Colonic mucosa (tissue), 4 donors: ENCODE data around the gene TMEM39A. TPM values are rescaled to one million over a fixed set of nuclear protein-coding genes. Genes with fewer than 3 reads are reported as not detected.

Source experiments
- DNase-seq: peaks from one replicate; pipeline ENCODE4 v3.0.0-alpha.2; 2020
- H3K27ac ChIP-seq: fragments of 200-600 bp; one replicate; pipeline ENCODE4 v1.8.0; 2021
- H3K27me3 ChIP-seq: fragments of 200-600 bp; one replicate; pipeline ENCODE4 v1.8.0; 2021
- H3K36me3 ChIP-seq: fragments of 200-600 bp; one replicate; pipeline ENCODE4 v1.8.0; 2021
- H3K4me1 ChIP-seq: fragments of 200-600 bp; one replicate; pipeline ENCODE4 v1.8.0; 2021; ENCODE audit warnings: mild to moderate bottlenecking
- H3K4me3 ChIP-seq: fragments of 200-600 bp; one replicate; pipeline ENCODE4 v1.8.0; 2021
- H3K9ac ChIP-seq, 2 donors: one replicate each; pipeline ENCODE4 v1.7.0; 2013; ENCODE audit warnings: control low read depth in 2 of 2, low read depth in 2 of 2, low read length in 2 of 2
- H3K9me3 ChIP-seq: fragments of 200-600 bp; one replicate; pipeline ENCODE4 v1.8.0; 2021
- CTCF ChIP-seq: fragments of 200-600 bp; IDR thresholded peaks from one replicate; pipeline ENCODE4 v1.8.0; 2022; ENCODE audit warnings: antibody characterized with exemption, mild to moderate bottlenecking
- intact Hi-C: fragments of 100-400 bp; cut with DNase I; formaldehyde crosslinking; loops from one replicate; pipeline ENCODE4 v1.14.1; 2022
- total RNA-seq, 2 donors: library from RNA; stranded (reverse); fragmentation: NEBNext Ultra II Directional in 1 of 2; extraction: Animal tissue kit (Norgen Biotek cat#: 25700) in 1 of 2; gene quantifications; one replicate each; pipeline ENCODE4 v1.2.1, GENCODE V29; 2021
- donor health status: healthy.
- donor health status: DM: no; HTN: no; CAD: no.
- donor health status: DM: no; HTN: no; CAD: no.

Gene TMEM39A
- total RNA-seq, 2 donors from 2014 or later: 37.4 to 48.8 TPM

GRCh38 chr3:119434703-119435102, 28.7 kb downstream of the TMEM39A start:
- TF ChIP-seq CTCF: no peak
- Histone ChIP-seq H3K36me3 (peaks cover 18% of the 10 kb centered on the region), H3K9ac (no peak overlapping the region), H3K27me3 (no peaks in the 10 kb centered on the region), H3K4me1 (no peaks in the 10 kb centered on the region), H3K27ac (no peak overlapping the region), H3K9me3 (no peaks in the 10 kb centered on the region), H3K4me3 (no peak overlapping the region)
- no peak for DNase-seq
- intact Hi-C loops: no loop called here

GRCh38 chr3:119433613-119434325, 29.6 kb downstream of the TMEM39A start:
- peaks cover 18% of the 10 kb centered on the region for H3K36me3 ChIP-seq
- no peak overlapping the region for H3K4me3 ChIP-seq
- no peak for TF ChIP-seq CTCF
- no peaks in the 10 kb centered on the region for H3K4me1 ChIP-seq
- no peak overlapping the region for H3K27ac ChIP-seq
- no peak for DNase-seq
- no peaks in the 10 kb centered on the region for H3K9me3 ChIP-seq
- H3K27me3 ChIP-seq: no peaks in the 10 kb centered on the region
- no peak overlapping the region for H3K9ac ChIP-seq
- intact Hi-C loops: no loop called here

- Histone ChIP-seq H3K36me3 (peaks cover 18% of the 10 kb centered on the region), H3K27ac (no peak overlapping the region), H3K9ac (no peak overlapping the region), H3K27me3 (no peaks in the 10 kb centered on the region), H3K9me3 (no peaks in the 10 kb centered on the region), H3K4me1 (no peaks in the 10 kb centered on the region), H3K4me3 (no peak overlapping the region)
- DNase-seq: no peak
- TF ChIP-seq CTCF: no peak
- intact Hi-C loops: no loop called here
Measured at GRCh38 chr3:119428538-119428937, 34.9 kb downstream of the TMEM39A start.

- peaks cover 12% of the 10 kb centered on the region for H3K36me3 ChIP-seq
- H3K27ac ChIP-seq: no peak overlapping the region
- H3K4me1 ChIP-seq: no peaks in the 10 kb centered on the region
- H3K27me3 ChIP-seq: no peaks in the 10 kb centered on the region
- no peak for DNase-seq
- TF ChIP-seq CTCF: no peak
- H3K9ac ChIP-seq: no peak overlapping the region
- H3K4me3 ChIP-seq: no peak overlapping the region
- no peaks in the 10 kb centered on the region for H3K9me3 ChIP-seq
- intact Hi-C loops: no loop called here
Measured at GRCh38 chr3:119427669-119428068, 35.7 kb downstream of the TMEM39A start.

- no peak for TF ChIP-seq CTCF
- no peak for DNase-seq
- no peak overlapping the region for H3K27ac ChIP-seq
- H3K4me3 ChIP-seq: no peak overlapping the region
- H3K36me3 ChIP-seq: no peaks in the 10 kb centered on the region
- H3K9me3 ChIP-seq: no peaks in the 10 kb centered on the region
- H3K27me3 ChIP-seq: no peaks in the 10 kb centered on the region
- H3K9ac ChIP-seq: no peak overlapping the region
- intact Hi-C loops: no loop called here
- H3K4me1 ChIP-seq: no peaks in the 10 kb centered on the region
Measured at GRCh38 chr3:119420196-119420595, 43.2 kb downstream of the TMEM39A start.
